Testis (tissue), 3 donors: ENCODE measurements around the gene ZNF618. TPM values are rescaled to one million over a fixed set of nuclear protein-coding genes. Genes with fewer than 3 reads are reported as not detected.

Experiments used
- DNase-seq: peaks from one replicate; pipeline ENCODE4 v3.0.0-alpha.2; 2019
- H3K27ac ChIP-seq, 2 donors: fragments of 200-600 bp; sonication (generic); one replicate each; pipeline ENCODE4 v1.5.1; 2019
- H3K27me3 ChIP-seq: fragments of 200-600 bp; sonication (generic); one replicate; pipeline ENCODE4 v1.5.1; 2019
- H3K36me3 ChIP-seq: fragments of 200-600 bp; sonication (generic); one replicate; pipeline ENCODE4 v1.5.1; 2017; ENCODE audit warnings: low read depth; ENCODE audit errors: missing control alignments
- H3K4me1 ChIP-seq: fragments of 200-600 bp; sonication (generic); one replicate; pipeline ENCODE4 v1.5.1; 2019
- H3K4me3 ChIP-seq, 2 donors: fragments of 200-600 bp; sonication (generic); one replicate each; pipeline ENCODE4 v1.5.1; 2017 to 2019
- H3K9me3 ChIP-seq: fragments of 200-600 bp; sonication (generic); one replicate; pipeline ENCODE4 v1.5.1; 2017
- POLR2A ChIP-seq: fragments of 450-650 bp; IDR thresholded peaks from one replicate; pipeline ENCODE4 v1.6.1; 2017; ENCODE audit warnings: antibody characterized with exemption, mild to moderate bottlenecking, moderate library complexity
- WGBS, 2 donors: methylation state at CpG; one replicate each; pipeline ENCODE4 v1.1.5; 2018; 5-methylcytosine and 5-hydroxymethylcytosine counted together
- intact Hi-C: fragments of 100-400 bp; cut with DNase I; formaldehyde crosslinking; loops from one replicate; pipeline ENCODE4 v1.15.1; 2023; ENCODE audit warnings: low total_unique reads
- polyA plus RNA-seq: library from polyadenylated mRNA; stranded (reverse); fragments of 350-450 nt; fragmentation: Illumina TruSeq; extraction: RNeasy Lipid Tissue Mini Kit (QIAGEN cat#74804); gene quantifications from one replicate; pipeline ENCODE4 v1.2.3, GENCODE V29; 2014; ENCODE audit warnings: low read depth, low replicate concordance; ENCODE audit not compliant: insufficient read depth
- total RNA-seq, 2 donors: library from RNA; depleted of rRNA; stranded (reverse); fragments of >200 nt; gene quantifications; one replicate each; pipeline ENCODE4 v1.2.3, GENCODE V29; 2016
- TF ChIP-seq, protein P1 (sequence below), 3 experiments: fragments of 450-650 bp in 2 of 3; fragments of 200-600 bp in 1 of 3; sonication (generic) in 1 of 3; IDR thresholded peaks; one replicate each; pipeline ENCODE4 v1.5.1; 2016 to 2019; ENCODE audit warnings: antibody characterized with exemption in 3 of 3, mild to moderate bottlenecking in 2 of 3, moderate library complexity in 1 of 3

The ZNF618 gene
- total and polyA plus RNA-seq, 3 donors from 2014 or later: 6.8 to 15.2 (median 14.6) TPM

DNA sequence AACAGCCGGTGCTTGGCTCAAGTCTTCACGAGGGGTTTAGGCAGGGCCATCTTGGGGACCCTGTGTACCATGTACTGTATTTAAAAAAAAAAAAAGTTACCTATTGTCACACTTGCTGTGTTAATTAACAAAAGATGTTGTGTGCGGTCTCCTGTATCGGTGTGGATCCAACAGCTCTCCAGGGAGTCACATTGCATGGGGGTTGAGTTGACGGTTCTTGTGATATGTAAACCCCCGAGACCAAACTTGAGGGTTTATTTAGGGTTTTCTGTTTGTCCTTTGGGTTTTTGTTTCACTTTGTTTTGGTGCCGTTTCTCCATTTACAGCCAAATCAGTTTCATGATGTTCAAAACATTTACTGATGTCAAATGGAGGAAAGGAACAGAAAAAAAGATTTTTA is 179.8 kb downstream of the ZNF618 start:
- Histone ChIP-seq H3K9me3 (no peaks in the 10 kb centered on the region), H3K27ac (no peak overlapping the region), H3K4me1 (peaks cover 6% of the 10 kb centered on the region), H3K27me3 (no peaks in the 10 kb centered on the region), H3K36me3 (no peaks in the 10 kb centered on the region), H3K4me3 (no peak overlapping the region)
- WGBS, 2 donors: 69 to 74% methylated on average over 7 of the region's 7 CpGs
- no peak for TF ChIP-seq POLR2A
- TF ChIP-seq, protein P1, sequence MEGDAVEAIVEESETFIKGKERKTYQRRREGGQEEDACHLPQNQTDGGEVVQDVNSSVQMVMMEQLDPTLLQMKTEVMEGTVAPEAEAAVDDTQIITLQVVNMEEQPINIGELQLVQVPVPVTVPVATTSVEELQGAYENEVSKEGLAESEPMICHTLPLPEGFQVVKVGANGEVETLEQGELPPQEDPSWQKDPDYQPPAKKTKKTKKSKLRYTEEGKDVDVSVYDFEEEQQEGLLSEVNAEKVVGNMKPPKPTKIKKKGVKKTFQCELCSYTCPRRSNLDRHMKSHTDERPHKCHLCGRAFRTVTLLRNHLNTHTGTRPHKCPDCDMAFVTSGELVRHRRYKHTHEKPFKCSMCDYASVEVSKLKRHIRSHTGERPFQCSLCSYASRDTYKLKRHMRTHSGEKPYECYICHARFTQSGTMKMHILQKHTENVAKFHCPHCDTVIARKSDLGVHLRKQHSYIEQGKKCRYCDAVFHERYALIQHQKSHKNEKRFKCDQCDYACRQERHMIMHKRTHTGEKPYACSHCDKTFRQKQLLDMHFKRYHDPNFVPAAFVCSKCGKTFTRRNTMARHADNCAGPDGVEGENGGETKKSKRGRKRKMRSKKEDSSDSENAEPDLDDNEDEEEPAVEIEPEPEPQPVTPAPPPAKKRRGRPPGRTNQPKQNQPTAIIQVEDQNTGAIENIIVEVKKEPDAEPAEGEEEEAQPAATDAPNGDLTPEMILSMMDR (IDR thresholded peaks at IDR 0.05): no peak
- DNase-seq: no peak
- intact Hi-C loops: no loop called here

DNA sequence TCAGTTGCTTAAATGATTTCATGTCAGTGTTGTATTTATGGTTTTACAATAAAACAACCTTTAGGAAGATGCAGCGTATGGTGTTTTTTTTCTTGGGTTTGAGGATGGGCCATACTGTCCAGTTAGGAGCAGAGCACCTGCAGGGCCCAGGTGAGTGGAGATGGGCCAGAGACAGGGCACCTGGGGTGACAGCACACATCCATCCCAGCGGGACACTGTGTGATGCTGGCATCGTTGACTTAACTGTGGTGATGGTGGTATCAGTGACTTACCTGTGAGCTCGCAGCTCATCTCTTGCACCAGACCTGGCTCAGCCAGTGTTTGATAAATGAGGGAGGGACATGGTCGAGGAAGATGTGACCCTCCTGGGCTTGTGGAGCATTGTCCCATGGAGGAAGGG is 180.4 kb downstream of the ZNF618 start:
- no peak overlapping the region for H3K27ac ChIP-seq
- WGBS, 2 donors: 88 to 100% methylated on average over 5 of the region's 5 CpGs
- no peak for TF ChIP-seq POLR2A
- TF ChIP-seq, protein P1 (IDR thresholded peaks at IDR 0.05): no peak
- no peak for DNase-seq
- H3K4me3 ChIP-seq: no peak overlapping the region
- H3K27me3 ChIP-seq: no peaks in the 10 kb centered on the region
- H3K9me3 ChIP-seq: no peaks in the 10 kb centered on the region
- no peaks in the 10 kb centered on the region for H3K36me3 ChIP-seq
- intact Hi-C loops: no loop called here
- peaks cover 6% of the 10 kb centered on the region for H3K4me1 ChIP-seq

DNA sequence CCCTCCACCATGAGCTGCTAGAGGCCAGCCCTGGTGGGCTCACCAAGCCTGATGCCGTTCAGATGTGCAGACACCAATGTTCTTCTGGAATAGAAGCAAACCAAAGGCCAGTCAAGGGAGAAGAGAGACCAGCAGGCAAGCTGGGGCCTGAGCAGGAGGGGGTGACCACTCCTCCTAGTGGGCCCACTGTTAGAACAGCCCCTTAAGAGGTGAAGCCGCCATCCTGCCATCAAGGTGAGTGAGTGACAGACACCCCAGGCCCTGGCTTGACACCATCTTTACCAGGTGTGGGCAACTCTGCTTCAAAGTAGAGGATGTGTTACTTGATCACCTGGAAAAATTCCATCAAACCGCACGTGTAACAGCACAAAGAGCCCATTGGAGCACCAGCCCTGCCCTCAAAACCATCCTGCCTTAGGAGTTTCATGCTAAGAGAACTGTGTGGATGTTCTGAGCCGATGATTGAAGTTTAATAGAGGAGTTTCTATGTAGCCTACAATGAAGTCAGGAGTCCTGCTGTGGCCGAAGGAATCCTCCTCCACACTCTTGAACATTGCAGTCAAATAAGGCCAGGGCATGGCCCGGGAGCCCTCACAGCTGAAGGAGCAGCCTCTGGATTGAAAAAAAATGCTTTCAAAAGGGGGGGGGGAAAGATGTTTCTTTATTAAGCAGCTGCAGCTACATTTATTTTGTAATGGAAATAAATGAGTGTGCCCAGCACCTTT is 181.2 kb downstream of the ZNF618 start:
- Histone ChIP-seq H3K27me3 (no peaks in the 10 kb centered on the region), H3K27ac (no peak overlapping the region), H3K4me3 (no peak overlapping the region), H3K9me3 (no peaks in the 10 kb centered on the region), H3K36me3 (no peaks in the 10 kb centered on the region), H3K4me1 (peaks cover 6% of the 10 kb centered on the region)
- WGBS, 2 donors: 77 to 90% methylated on average over 7 of the region's 7 CpGs
- TF ChIP-seq, protein P1 (IDR thresholded peaks at IDR 0.05): no peak
- no peak for TF ChIP-seq POLR2A
- intact Hi-C loops: no loop called here
- DNase-seq: no peak

DNA sequence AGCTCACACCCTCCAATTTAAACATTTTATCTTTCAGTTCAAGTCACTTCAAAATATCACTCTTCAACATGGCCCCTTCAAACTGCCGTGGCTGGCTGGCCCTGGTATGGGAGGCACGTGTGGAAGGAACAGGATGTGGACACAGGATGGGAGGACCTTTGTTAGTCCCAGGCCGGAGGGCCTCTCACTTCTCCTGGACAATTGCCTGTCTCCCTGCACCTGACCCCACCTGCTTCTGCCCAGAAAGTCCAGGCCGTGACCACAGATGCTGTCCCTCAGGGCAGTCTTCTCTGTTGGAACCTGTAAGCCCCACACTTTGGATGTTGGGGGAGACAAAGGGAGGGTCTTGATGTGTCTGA is 182.6 kb downstream of the ZNF618 start:
- no peak for DNase-seq
- no peaks in the 10 kb centered on the region for H3K9me3 ChIP-seq
- intact Hi-C loops: no loop called here
- WGBS, 2 donors: 66 to 90% methylated on average over 4 of the region's 4 CpGs
- H3K4me3 ChIP-seq: no peak overlapping the region
- H3K4me1 ChIP-seq: peaks cover 6% of the 10 kb centered on the region
- H3K27me3 ChIP-seq: no peaks in the 10 kb centered on the region
- TF ChIP-seq POLR2A: no peak
- TF ChIP-seq, protein P1 (IDR thresholded peaks at IDR 0.05): no peak
- no peak overlapping the region for H3K27ac ChIP-seq
- H3K36me3 ChIP-seq: no peaks in the 10 kb centered on the region
